ENCODE measurements around the gene MED9.

MED9 gene

GRCh38 chr17:17497845-17498520 lies 21.2 kb downstream of the MED9 start:
- H3K9me2 ChIP-seq (replicated peaks; ENCODE audit: insufficient read depth, low read length): no peaks in the 10 kb centered on the region
- H3K9me3 ChIP-seq (replicated peaks; ENCODE audit: insufficient read depth, low read length): no peaks in the 10 kb centered on the region
- no peaks in the 10 kb centered on the region for H3K36me3 ChIP-seq (replicated peaks; ENCODE audit: insufficient read depth, low read length)
- peaks cover 14% of the 10 kb centered on the region; the same call in 1 of the 2 replicates for H3F3A ChIP-seq (ENCODE audit: insufficient read depth, low read length)
- no peak overlapping the region for H3K4me2 ChIP-seq (ENCODE audit: low read depth, low read length)
- no peaks in the 10 kb centered on the region for H4K20me1 ChIP-seq (ENCODE audit: insufficient read depth, low read length)
- H2AFZ ChIP-seq (ENCODE audit: low read length): no peak overlapping the region
- H3K4me1 ChIP-seq (ENCODE audit: low read length): peaks cover 12% of the 10 kb centered on the region; the same call in 1 of the 2 replicates
- H3K27ac ChIP-seq (ENCODE audit: low read length): no peak overlapping the region
- H3K27me3 ChIP-seq (replicated peaks; ENCODE audit: insufficient read depth, low read length): peaks cover 6% of the 10 kb centered on the region
- no peak overlapping the region for H3K9ac ChIP-seq (ENCODE audit: low read length)
- no peak for DNase-seq
- TF ChIP-seq EZH2phosphoT487 (IDR thresholded peaks at IDR 0.05; ENCODE audit: low read length) (no peak), EZH2 (optimal IDR thresholded peaks at IDR 0.05; ENCODE audit: low read depth, low read length) (no peak), CTCF (IDR thresholded peaks at IDR 0.05; ENCODE audit: low read length) (no peak)
- H3K4me3 ChIP-seq (ENCODE audit: low read length): no peak overlapping the region
- no peaks in the 10 kb centered on the region for H3K79me2 ChIP-seq (ENCODE audit: low read length)

- Histone ChIP-seq H3K4me3 (ENCODE audit: low read length) (no peak overlapping the region), H3K9me2 (replicated peaks; ENCODE audit: insufficient read depth, low read length) (no peaks in the 10 kb centered on the region), H3K79me2 (ENCODE audit: low read length) (no peaks in the 10 kb centered on the region), H3K9me3 (replicated peaks; ENCODE audit: insufficient read depth, low read length) (no peaks in the 10 kb centered on the region), H3K36me3 (replicated peaks; ENCODE audit: insufficient read depth, low read length) (no peaks in the 10 kb centered on the region), H3K4me2 (ENCODE audit: low read depth, low read length) (no peak overlapping the region), H3K27ac (ENCODE audit: low read length) (no peak overlapping the region), H3K9ac (ENCODE audit: low read length) (no peak overlapping the region), H2AFZ (ENCODE audit: low read length) (no peak overlapping the region), H3K4me1 (ENCODE audit: low read length) (peaks cover 12% of the 10 kb centered on the region; the same call in 1 of the 2 replicates), H4K20me1 (ENCODE audit: insufficient read depth, low read length) (no peaks in the 10 kb centered on the region), H3K27me3 (replicated peaks; ENCODE audit: insufficient read depth, low read length) (peaks cover 6% of the 10 kb centered on the region), H3F3A (ENCODE audit: insufficient read depth, low read length) (peaks cover 10% of the 10 kb centered on the region; the same call in 1 of the 2 replicates)
- TF ChIP-seq EZH2phosphoT487 (IDR thresholded peaks at IDR 0.05; ENCODE audit: low read length): no peak
- TF ChIP-seq CTCF (IDR thresholded peaks at IDR 0.05; ENCODE audit: low read length): no peak
- no peak for TF ChIP-seq EZH2 (optimal IDR thresholded peaks at IDR 0.05; ENCODE audit: low read depth, low read length)
- no peak for DNase-seq
Observed at GRCh38 chr17:17498606-17499301, 22.0 kb downstream of the MED9 start.

- no peak for DNase-seq
- Histone ChIP-seq H3K4me3 (ENCODE audit: low read length) (no peak overlapping the region), H3K9me2 (replicated peaks; ENCODE audit: insufficient read depth, low read length) (no peaks in the 10 kb centered on the region), H4K20me1 (ENCODE audit: insufficient read depth, low read length) (no peaks in the 10 kb centered on the region), H3F3A (ENCODE audit: insufficient read depth, low read length) (peaks cover 3% of the 10 kb centered on the region; the same call in 1 of the 2 replicates), H3K9ac (ENCODE audit: low read length) (no peak overlapping the region), H3K27ac (ENCODE audit: low read length) (no peak overlapping the region), H3K4me1 (ENCODE audit: low read length) (peaks cover 11% of the 10 kb centered on the region; the same call in 1 of the 2 replicates), H3K27me3 (replicated peaks; ENCODE audit: insufficient read depth, low read length) (peaks cover 6% of the 10 kb centered on the region), H3K9me3 (replicated peaks; ENCODE audit: insufficient read depth, low read length) (no peaks in the 10 kb centered on the region), H3K79me2 (ENCODE audit: low read length) (no peaks in the 10 kb centered on the region), H2AFZ (ENCODE audit: low read length) (no peak overlapping the region), H3K36me3 (replicated peaks; ENCODE audit: insufficient read depth, low read length) (no peaks in the 10 kb centered on the region), H3K4me2 (ENCODE audit: low read depth, low read length) (no peak overlapping the region)
- TF ChIP-seq EZH2 (optimal IDR thresholded peaks at IDR 0.05; ENCODE audit: low read depth, low read length) (no peak), EZH2phosphoT487 (IDR thresholded peaks at IDR 0.05; ENCODE audit: low read length) (no peak), CTCF (IDR thresholded peaks at IDR 0.05; ENCODE audit: low read length) (no peak)
Observed at GRCh38 chr17:17499402-17500145, 22.8 kb downstream of the MED9 start.
